GM12873 (cell line): Measurements from ENCODE around the gene TMEM200C.

Experiments used
- CTCF ChIP-seq: IDR thresholded peaks from 2 replicates; pipeline ENCODE4 v1.5.1; 2012; ENCODE audit warnings: low read depth, mild to moderate bottlenecking, moderate library complexity, low read length, control low read depth; ENCODE audit not compliant: insufficient read depth; ENCODE audit errors: missing control alignments

The TMEM200C gene

GRCh38 chr18:5842653-5843052, 52.7 kb downstream of the TMEM200C start:
- no peak for TF ChIP-seq CTCF

- no peak for TF ChIP-seq CTCF
These were observed 53.8 kb downstream of the TMEM200C start for GRCh38 chr18:5841518-5841917.

- TF ChIP-seq CTCF = no peak
These were observed 54.8 kb downstream of the TMEM200C start for GRCh38 chr18:5840547-5840946.

- no peak for TF ChIP-seq CTCF
These were observed 55.3 kb downstream of the TMEM200C start for GRCh38 chr18:5840025-5840424.

- no peak for TF ChIP-seq CTCF
These were observed 56.2 kb downstream of the TMEM200C start for GRCh38 chr18:5839102-5839501.
